ENCODE measurements around the gene SORBS1.

DNA sequence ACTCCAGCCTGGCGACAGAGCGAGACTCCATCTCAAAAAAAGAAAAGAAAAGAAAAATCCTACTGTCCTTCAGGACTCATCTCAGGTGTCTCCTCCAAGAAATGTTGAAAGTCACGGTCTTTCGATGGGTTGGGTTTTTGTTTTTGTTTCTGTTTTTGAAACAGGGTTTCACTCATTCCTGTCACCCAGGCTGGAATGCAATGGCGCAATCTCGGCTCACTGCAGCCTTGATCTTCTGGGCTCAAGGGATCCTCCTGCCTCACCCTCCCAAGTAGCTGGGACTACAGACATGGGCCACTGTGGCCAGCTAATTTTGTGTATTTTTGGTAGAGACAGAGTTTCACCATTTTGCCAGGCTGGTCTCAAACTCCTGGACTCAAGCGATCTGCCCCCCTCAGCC lies 3.1 kb upstream of the SORBS1 start:
- TF ChIP-seq CTCF (conservative IDR thresholded peaks at IDR 0.05), result no peak
- no peak for TF ChIP-seq ZFX (IDR thresholded peaks at IDR 0.05)

Measured in C4-2B (cell line).